Measurements from ENCODE around the gene CELSR1. TPM values are rescaled to one million over a fixed set of nuclear protein-coding genes. Genes with fewer than 3 reads are reported as not detected.
A peak's percentile ranks its signal among the peaks of the same experiment; 100 is the strongest.

Gene CELSR1
- total RNA-seq, 2 donors from 2014 or later = 24.4 to 34.1 TPM

GRCh38 chr22:46376111-46376510, 161.3 kb downstream of the CELSR1 start:
- Histone ChIP-seq H3K4me1 (ENCODE audit: control insufficient read depth, insufficient read depth, low read length) (peaks cover 12% of the 10 kb centered on the region), H3K9ac (ENCODE audit: extremely low read depth, low read length, poor library complexity, severe bottlenecking) (no peak overlapping the region), H3K27ac (ENCODE audit: low read depth, low read length) (no peak overlapping the region), H3K4me3 (ENCODE audit: low read length) (peak overlapping the region; percentile 15), H3K36me3 (ENCODE audit: control insufficient read depth, insufficient read depth, low read length) (peaks cover 18% of the 10 kb centered on the region), H3K9me3 (ENCODE audit: control insufficient read depth, low read length) (peaks cover 20% of the 10 kb centered on the region), H3K27me3 (ENCODE audit: control insufficient read depth, insufficient read depth, low read length, poor library complexity, severe bottlenecking) (no peaks in the 10 kb centered on the region)
- Mint-ChIP-seq H3K4me3 (no peak overlapping the region), H3K27ac (no peak overlapping the region), H3K27me3 (ENCODE audit: insufficient read depth) (no peaks in the 10 kb centered on the region), H3K9me3 (peaks cover 13% of the 10 kb centered on the region), H3K4me1 (peaks cover 33% of the 10 kb centered on the region), H3K36me3 (ENCODE audit: low read depth) (peaks cover 54% of the 10 kb centered on the region)
- 96 to 100% methylated on average over 2 to 3 of the region's 3 CpGs for WGBS, 2 experiments (ENCODE audit: insufficient coverage in 1 of 2, insufficient read length in 1 of 2)
- no peak for TF ChIP-seq CTCF (conservative IDR thresholded peaks at IDR 0.05)
- DNase-seq = no peak

- Mint-ChIP-seq H3K36me3 (ENCODE audit: low read depth) (peaks cover 43% of the 10 kb centered on the region), H3K9me3 (peaks cover 13% of the 10 kb centered on the region), H3K4me1 (peaks cover 33% of the 10 kb centered on the region), H3K27ac (no peak overlapping the region), H3K27me3 (ENCODE audit: insufficient read depth) (no peaks in the 10 kb centered on the region), H3K4me3 (no peak overlapping the region)
- no peaks in the 10 kb centered on the region for H3K27me3 ChIP-seq (ENCODE audit: control insufficient read depth, insufficient read depth, low read length, poor library complexity, severe bottlenecking)
- WGBS, 2 experiments (ENCODE audit: insufficient coverage in 1 of 2, insufficient read length in 1 of 2) = 97% methylated on average over 30 to 38 of the region's 38 CpGs
- H3K4me3 ChIP-seq (ENCODE audit: low read length) = no peak overlapping the region
- TF ChIP-seq CTCF (conservative IDR thresholded peaks at IDR 0.05) = no peak
- H3K27ac ChIP-seq (ENCODE audit: low read depth, low read length) = no peak overlapping the region
- DNase-seq = no peak
- H3K4me1 ChIP-seq (ENCODE audit: control insufficient read depth, insufficient read depth, low read length) = peaks cover 16% of the 10 kb centered on the region
- H3K36me3 ChIP-seq (ENCODE audit: control insufficient read depth, insufficient read depth, low read length) = peaks cover 18% of the 10 kb centered on the region
- peaks cover 20% of the 10 kb centered on the region for H3K9me3 ChIP-seq (ENCODE audit: control insufficient read depth, low read length)
- H3K9ac ChIP-seq (ENCODE audit: extremely low read depth, low read length, poor library complexity, severe bottlenecking) = no peak overlapping the region
These were observed 162.6 kb downstream of the CELSR1 start for GRCh38 chr22:46374663-46375474.

GRCh38 chr22:46373921-46374662, 163.3 kb downstream of the CELSR1 start:
- no peak overlapping the region for H3K4me3 Mint-ChIP-seq
- no peak for TF ChIP-seq CTCF (conservative IDR thresholded peaks at IDR 0.05)

More at GRCh38 chr22:46373921-46374662, 163.3 kb downstream of the CELSR1 start:
- Histone ChIP-seq H3K4me3 (ENCODE audit: low read length) (no peak overlapping the region), H3K4me1 (ENCODE audit: control insufficient read depth, insufficient read depth, low read length) (peaks cover 16% of the 10 kb centered on the region), H3K27me3 (ENCODE audit: control insufficient read depth, insufficient read depth, low read length, poor library complexity, severe bottlenecking) (no peaks in the 10 kb centered on the region), H3K9ac (ENCODE audit: extremely low read depth, low read length, poor library complexity, severe bottlenecking) (no peak overlapping the region), H3K27ac (ENCODE audit: low read depth, low read length) (no peak overlapping the region), H3K9me3 (ENCODE audit: control insufficient read depth, low read length) (peaks cover 20% of the 10 kb centered on the region), H3K36me3 (ENCODE audit: control insufficient read depth, insufficient read depth, low read length) (peaks cover 18% of the 10 kb centered on the region)
- H3K27ac Mint-ChIP-seq = no peak overlapping the region
- 94 to 95% methylated on average over 18 to 31 of the region's 31 CpGs for WGBS, 2 experiments (ENCODE audit: insufficient coverage in 1 of 2, insufficient read length in 1 of 2)
- peaks cover 13% of the 10 kb centered on the region for H3K9me3 Mint-ChIP-seq
- H3K4me1 Mint-ChIP-seq = peaks cover 25% of the 10 kb centered on the region
- peaks cover 38% of the 10 kb centered on the region for H3K36me3 Mint-ChIP-seq (ENCODE audit: low read depth)
- no peak for DNase-seq
- no peaks in the 10 kb centered on the region for H3K27me3 Mint-ChIP-seq (ENCODE audit: insufficient read depth)
